Esophagus squamous epithelium (tissue), 5 donors: ENCODE measurements around the gene CMBL. TPM values are rescaled to one million over a fixed set of nuclear protein-coding genes. Genes with fewer than 3 reads are reported as not detected.
A peak's percentile ranks its signal among the peaks of the same experiment; 100 is the strongest.

Experiments
- DNase-seq: peaks from one replicate; lab custom pipeline; 2025; lab: John Stamatoyannopoulos, UW
- H3K27ac ChIP-seq, 4 donors: fragments of 200-600 bp; sonication (generic); one replicate each; pipeline ENCODE4 v1.5.1; 2016 to 2019; ENCODE audit warnings: mild to moderate bottlenecking in 1 of 4
- H3K27me3 ChIP-seq, 4 donors: fragments of 200-600 bp; sonication (generic); 1 replicate in 3 of 4; 2 replicates in 1 of 4; pipeline versions ENCODE4 v1.5.1 to v1.6.0; 2017 to 2021; ENCODE audit warnings: antibody characterized with exemption in 1 of 4
- H3K36me3 ChIP-seq, 3 donors: fragments of 200-600 bp; sonication (generic); one replicate each; pipeline ENCODE4 v1.5.1; 2016 to 2019
- H3K4me1 ChIP-seq, 3 donors: fragments of 200-600 bp; sonication (generic); one replicate each; pipeline ENCODE4 v1.5.1; 2017 to 2019
- H3K4me3 ChIP-seq, 4 donors: fragments of 200-600 bp; sonication (generic); 1 replicate in 3 of 4; 2 replicates in 1 of 4; pipeline ENCODE4 v1.5.1; 2016 to 2019; ENCODE audit warnings: mild to moderate bottlenecking in 2 of 4, moderate library complexity in 1 of 4
- H3K9me3 ChIP-seq, 3 donors: fragments of 200-600 bp; sonication (generic); one replicate each; pipeline ENCODE4 v1.5.1; 2016 to 2019
- CTCF ChIP-seq, 6 experiments: fragments of 450-650 bp in 4 of 6; fragments of 200-600 bp in 2 of 6; sonication (generic) in 2 of 6; IDR thresholded peaks; one replicate each; pipeline ENCODE4 v1.5.1; 2016 to 2019; ENCODE audit warnings: antibody characterized with exemption in 6 of 6, mild to moderate bottlenecking in 4 of 6, moderate library complexity in 4 of 6
- POLR2A ChIP-seq, 4 donors: fragments of 450-650 bp; IDR thresholded peaks; one replicate each; pipeline ENCODE4 v1.6.1; 2017; ENCODE audit warnings: antibody characterized with exemption in 4 of 4, mild to moderate bottlenecking in 4 of 4, moderate library complexity in 3 of 4
- WGBS, 2 donors: methylation state at CpG; one replicate each; pipeline ENCODE4 v1.1.5; 2018; 5-methylcytosine and 5-hydroxymethylcytosine counted together
- intact Hi-C: fragments of 100-400 bp; cut with DNase I; formaldehyde crosslinking; loops from one replicate; pipeline ENCODE4 v1.15.0; 2022
- total RNA-seq, 4 donors: library from RNA; depleted of rRNA; stranded (reverse); fragments of >200 nt; gene quantifications; one replicate each; pipeline ENCODE4 v1.1.0, GENCODE V29; 2016
- donor health status: DM: yes; HTN: yes; CAD: no.

The CMBL gene
- total RNA-seq, 4 donors from 2014 or later, result 1.1 to 2.1 (median 1.8) TPM

DNA sequence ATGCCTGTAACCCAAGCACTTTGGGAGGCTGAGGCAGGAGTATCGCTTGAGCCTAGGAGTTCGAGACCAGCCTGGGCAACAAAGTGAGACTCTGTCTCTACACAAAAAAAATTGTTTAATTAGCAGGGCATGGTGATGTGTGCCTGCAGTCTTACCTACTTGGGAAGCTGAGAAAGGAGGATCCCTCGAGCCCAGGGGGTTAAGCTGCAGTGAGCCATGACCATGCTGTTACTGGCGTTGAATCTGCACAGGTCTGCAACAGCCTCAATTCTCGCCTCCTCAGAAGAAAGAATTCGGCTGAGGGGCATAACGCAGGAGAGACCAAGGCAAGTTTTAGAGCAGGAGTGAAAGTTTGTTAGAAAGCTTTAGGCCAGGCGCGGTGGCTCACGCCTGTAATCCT is 39.6 kb downstream of the CMBL start:
- H3K9me3 ChIP-seq, result no peaks in the 10 kb centered on the region
- H3K27ac ChIP-seq, result no peak overlapping the region
- intact Hi-C loops, result no loop called here
- TF ChIP-seq POLR2A (IDR thresholded peaks at IDR 0.05) (no peak), CTCF (IDR thresholded peaks at IDR 0.05) (no peak)
- peaks cover 6 to 31% (median 11%) of the 10 kb centered on the region in 3 donors for H3K36me3 ChIP-seq
- H3K27me3 ChIP-seq, result no peaks in the 10 kb centered on the region
- peaks cover 0 to 5% (median 2%) of the 10 kb centered on the region in 3 donors for H3K4me1 ChIP-seq
- DNase-seq, result no peak
- no peak overlapping the region for H3K4me3 ChIP-seq
- WGBS, 2 donors, result 75 to 86% methylated on average over 8 to 10 of the region's 10 CpGs

DNA sequence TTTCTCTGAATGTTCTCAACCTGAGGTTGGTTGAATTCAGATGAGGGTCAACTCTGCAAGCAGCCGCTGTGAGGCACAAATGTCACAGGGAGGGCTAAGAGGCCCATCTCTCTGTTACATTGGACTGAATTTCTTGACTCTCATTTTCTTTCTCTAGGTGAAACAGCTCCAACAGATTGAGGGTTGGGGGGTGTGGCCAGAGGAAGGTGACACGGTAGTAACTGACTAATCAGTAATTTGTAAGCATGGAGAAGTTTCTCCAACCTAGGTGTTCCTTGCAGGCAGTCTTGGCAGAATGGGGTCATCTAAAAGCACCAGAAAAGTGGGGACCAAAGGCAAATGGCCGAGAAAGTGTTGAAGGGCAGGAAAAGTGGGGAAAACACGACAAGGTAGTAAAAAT is 40.9 kb downstream of the CMBL start:
- no peak for TF ChIP-seq CTCF (IDR thresholded peaks at IDR 0.05)
- TF ChIP-seq POLR2A (IDR thresholded peaks at IDR 0.05), result no peak
- Histone ChIP-seq H3K4me1 (peaks cover 0 to 5% (median 2%) of the 10 kb centered on the region in 3 donors), H3K36me3 (peaks cover 12 to 44% (median 22%) of the 10 kb centered on the region in 3 donors), H3K27ac (peak overlapping the region in 2 of 4 donors; percentile 14 to 27), H3K9me3 (no peaks in the 10 kb centered on the region), H3K4me3 (no peak overlapping the region), H3K27me3 (no peaks in the 10 kb centered on the region)
- DNase-seq, result no peak
- intact Hi-C loops, result no loop called here
- WGBS, 2 donors, result 72 to 83% methylated on average over 4 of the region's 4 CpGs

DNA sequence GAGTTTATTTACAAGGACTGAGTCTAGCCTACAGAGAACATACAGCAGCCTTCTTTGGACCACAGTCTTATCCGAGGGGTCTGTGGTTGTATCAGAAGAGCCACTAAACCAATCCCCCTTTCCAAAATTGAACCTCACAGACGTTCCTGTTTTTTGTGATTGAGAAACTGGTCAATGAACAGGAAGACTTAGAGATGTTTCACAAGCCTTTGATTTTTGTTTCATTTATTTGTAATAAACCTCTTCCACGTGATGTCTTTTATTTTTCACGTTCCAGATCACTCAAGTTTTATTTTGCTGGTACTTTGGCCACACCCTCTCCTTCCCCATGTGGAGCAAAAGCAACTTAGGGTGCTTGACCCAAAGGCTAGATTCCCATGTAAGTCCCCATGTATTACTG is 41.6 kb downstream of the CMBL start:
- intact Hi-C loops, result no loop called here
- Histone ChIP-seq H3K4me1 (peaks cover 0 to 5% (median 2%) of the 10 kb centered on the region in 3 donors), H3K9me3 (no peaks in the 10 kb centered on the region), H3K36me3 (peaks cover 12 to 51% (median 26%) of the 10 kb centered on the region in 3 donors), H3K27ac (no peak overlapping the region), H3K4me3 (no peak overlapping the region), H3K27me3 (no peaks in the 10 kb centered on the region)
- DNase-seq, result no peak
- WGBS, 2 donors, result 61 to 62% methylated on average over 4 of the region's 4 CpGs
- TF ChIP-seq CTCF (IDR thresholded peaks at IDR 0.05) (no peak), POLR2A (IDR thresholded peaks at IDR 0.05) (no peak)

DNA sequence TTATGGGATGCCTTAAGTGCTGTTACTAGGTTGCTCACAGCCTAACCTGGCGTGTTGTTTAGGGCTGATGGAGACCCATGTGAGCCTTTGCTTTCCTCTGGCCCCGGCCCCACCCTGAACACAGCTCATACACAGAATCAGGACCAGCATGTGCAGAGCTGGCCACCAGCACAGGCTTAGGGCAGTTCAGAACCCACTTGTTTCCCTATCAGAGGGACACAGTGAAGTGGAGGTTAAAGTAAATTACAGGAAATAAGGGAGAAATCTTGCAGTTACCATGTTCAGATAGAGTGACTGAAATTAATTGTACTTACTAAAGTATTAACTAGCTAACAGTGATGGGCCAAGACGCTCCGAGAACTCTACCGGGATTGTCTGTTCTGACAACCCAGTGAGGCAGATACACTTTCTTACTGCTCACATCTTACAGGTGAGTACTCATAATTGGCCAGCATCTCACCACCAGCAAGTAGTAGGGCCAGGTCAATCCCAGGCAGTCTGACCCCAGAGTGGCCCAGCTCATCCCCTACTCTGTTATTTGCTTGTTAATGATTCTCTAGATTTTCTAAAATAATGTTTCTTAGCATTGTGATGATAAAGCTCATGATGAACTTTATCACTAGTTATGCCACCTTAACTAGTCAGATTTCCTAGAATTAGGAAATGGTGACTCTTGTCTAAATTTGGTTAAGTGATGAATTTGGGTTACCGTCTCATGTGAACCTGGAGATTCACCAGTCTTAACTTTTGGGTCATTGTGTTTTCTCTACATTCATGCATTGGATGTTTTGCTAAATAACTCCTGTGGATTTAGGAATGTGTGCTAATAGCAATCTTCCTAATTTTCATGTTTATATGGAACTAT is 42.2 kb downstream of the CMBL start:
- 64 to 75% methylated on average over 6 of the region's 6 CpGs for WGBS, 2 donors
- DNase-seq, result no peak
- H3K36me3 ChIP-seq, result peaks cover 12 to 57% (median 31%) of the 10 kb centered on the region in 3 donors
- intact Hi-C loops, result no loop called here
- TF ChIP-seq CTCF (IDR thresholded peaks at IDR 0.05) (no peak), POLR2A (IDR thresholded peaks at IDR 0.05) (no peak)
- H3K27ac ChIP-seq, result peak overlapping the region in 1 of 4 donors; percentile 8
- no peaks in the 10 kb centered on the region for H3K27me3 ChIP-seq
- H3K4me1 ChIP-seq, result peaks cover 0 to 5% (median 2%) of the 10 kb centered on the region in 3 donors
- no peaks in the 10 kb centered on the region for H3K9me3 ChIP-seq
- no peak overlapping the region for H3K4me3 ChIP-seq

GRCh38 chr5:10264604-10265003 is 43.1 kb downstream of the CMBL start:
- TF ChIP-seq CTCF (IDR thresholded peaks at IDR 0.05) (no peak), POLR2A (IDR thresholded peaks at IDR 0.05) (no peak)
- DNase-seq, result no peak
- intact Hi-C loops, result no loop called here
- peaks cover 0 to 5% (median 2%) of the 10 kb centered on the region in 3 donors for H3K4me1 ChIP-seq
- H3K27me3 ChIP-seq, result no peaks in the 10 kb centered on the region
- no peak overlapping the region for H3K27ac ChIP-seq
- peaks cover 20 to 66% (median 40%) of the 10 kb centered on the region in 3 donors for H3K36me3 ChIP-seq
- no peak overlapping the region for H3K4me3 ChIP-seq
- no peaks in the 10 kb centered on the region for H3K9me3 ChIP-seq
- 65 to 72% methylated on average over 3 of the region's 3 CpGs for WGBS, 2 donors
